NCI-H524 (cell line): ENCODE data around the gene GLT6D1.

Experiments used
- DNase-seq, 2 experiments: peaks; one replicate each; lab custom pipeline; 2025; lab: John Stamatoyannopoulos, UW

Gene GLT6D1

GRCh38 chr9:135584934-135585333 is 54.4 kb downstream of the GLT6D1 start:
- no peak for DNase-seq

- DNase-seq = no peak
Measured at GRCh38 chr9:135584371-135584770, 55.0 kb downstream of the GLT6D1 start.

- no peak for DNase-seq
Measured at GRCh38 chr9:135583688-135584011, 55.7 kb downstream of the GLT6D1 start.

- no peak for DNase-seq
Measured at GRCh38 chr9:135582966-135583687, 56.2 kb downstream of the GLT6D1 start.

GRCh38 chr9:135582541-135582940 is 56.8 kb downstream of the GLT6D1 start:
- no peak for DNase-seq

- no peak for DNase-seq
Measured at GRCh38 chr9:135581636-135582426, 57.5 kb downstream of the GLT6D1 start.

GRCh38 chr9:135580664-135581380 is 58.5 kb downstream of the GLT6D1 start:
- DNase-seq = no peak

- no peak for DNase-seq
Measured at GRCh38 chr9:135579889-135580660, 59.3 kb downstream of the GLT6D1 start.

GRCh38 chr9:135579356-135579755 is 60.0 kb downstream of the GLT6D1 start:
- DNase-seq = no peak

- no peak for DNase-seq
Measured at GRCh38 chr9:135577256-135577655, 62.1 kb downstream of the GLT6D1 start.

GRCh38 chr9:135575995-135576631 is 63.2 kb downstream of the GLT6D1 start:
- no peak for DNase-seq

GRCh38 chr9:135574943-135575342 is 64.4 kb downstream of the GLT6D1 start:
- no peak for DNase-seq

GRCh38 chr9:135574331-135574730 is 65.0 kb downstream of the GLT6D1 start:
- DNase-seq = no peak
